ENCODE results near the gene SPSB3.

- TF ChIP-seq DDIT3 (CRISPR knock-in tag; IDR thresholded peaks at IDR 0.05) (no peak), MYC (CRISPR knock-in tag; IDR thresholded peaks at IDR 0.05; ENCODE audit: borderline replicate concordance) (no peak), HNRNPLL (IDR thresholded peaks at IDR 0.05; ENCODE audit: low read depth, low read length, poor library complexity, severe bottlenecking) (no peak), ZNF766 (CRISPR knock-in tag; IDR thresholded peaks at IDR 0.05; ENCODE audit: borderline replicate concordance) (no peak), CTCF (CRISPR knock-in tag; IDR thresholded peaks at IDR 0.05) (no peak), MAX (IDR thresholded peaks at IDR 0.05) (no peak)
These were observed 22.9 kb downstream of the SPSB3 start for GRCh38 chr16:1759511-1759910.

Data from HepG2 (cell line).